Astrocyte (in vitro differentiated cells and primary cell): Measurements from ENCODE around the gene ARL13B. TPM values are rescaled to one million over a fixed set of nuclear protein-coding genes. Genes with fewer than 3 reads are reported as not detected.
"Not testable (repeated sequence)": the region's sequence is repeated elsewhere in the genome, so short reads cannot be mapped to it uniquely, and the experiment has no call there.

Source experiments
- DNase-seq: peaks from one replicate; pipeline ENCODE4 v3.0.0-alpha.2; 2010; ENCODE audit warnings: low read depth
- FAIRE-seq: peaks from 2 replicates; lab custom pipeline; 2011; peaks lifted over from hg19 to GRCh38; lab: Jason Lieb, UNC
- H2AFZ ChIP-seq: 2 replicates; pipeline ENCODE4 v1.6.0; 2012; ENCODE audit warnings: low read depth, low read length, inconsistent platforms
- H3K27ac ChIP-seq: 2 replicates; pipeline ENCODE4 v1.5.1; 2011; ENCODE audit warnings: low read depth, low read length, inconsistent platforms
- H3K27me3 ChIP-seq: 2 replicates; pipeline ENCODE4 v1.6.0; 2011; ENCODE audit warnings: low read length, inconsistent platforms; ENCODE audit not compliant: insufficient read depth
- H3K36me3 ChIP-seq: 2 replicates; pipeline ENCODE4 v1.5.1; 2011; ENCODE audit warnings: low read length, inconsistent platforms; ENCODE audit not compliant: insufficient read depth
- H3K4me1 ChIP-seq: 2 replicates; pipeline ENCODE4 v1.5.1; 2011; ENCODE audit warnings: low read length, inconsistent platforms; ENCODE audit not compliant: insufficient read depth
- H3K4me2 ChIP-seq: 2 replicates; pipeline ENCODE4 v1.6.0; 2012; ENCODE audit warnings: low read length, inconsistent platforms
- H3K4me3 ChIP-seq: 2 replicates; pipeline ENCODE4 v1.5.1; 2011; ENCODE audit warnings: low read depth, mild to moderate bottlenecking, low read length, inconsistent platforms; ENCODE audit not compliant: insufficient read depth
- H3K79me2 ChIP-seq: 2 replicates; pipeline ENCODE4 v1.6.0; 2012; ENCODE audit warnings: mild to moderate bottlenecking, low read length, inconsistent platforms; ENCODE audit not compliant: insufficient read depth
- H3K9ac ChIP-seq: 2 replicates; pipeline ENCODE4 v1.6.0; 2012; ENCODE audit warnings: mild to moderate bottlenecking, low read length, inconsistent platforms
- H3K9me3 ChIP-seq: 2 replicates; pipeline ENCODE4 v1.5.1; 2012; ENCODE audit warnings: low read depth, mild to moderate bottlenecking, low read length, inconsistent platforms; ENCODE audit not compliant: insufficient read depth
- H4K20me1 ChIP-seq: 2 replicates; pipeline ENCODE4 v1.6.0; 2012; ENCODE audit warnings: low read length, inconsistent platforms; ENCODE audit not compliant: insufficient read depth
- H3K27ac Mint-ChIP-seq: one replicate; pipeline ENCODE4 v1.8.0; 2021; ENCODE audit warnings: mild to moderate bottlenecking, mixed read lengths; ENCODE audit not compliant: unreplicated experiment
- H3K27me3 Mint-ChIP-seq: one replicate; pipeline ENCODE4 v1.8.0; 2021; ENCODE audit warnings: low read depth, mixed read lengths; ENCODE audit not compliant: unreplicated experiment
- H3K36me3 Mint-ChIP-seq: one replicate; pipeline ENCODE4 v1.8.0; 2021; ENCODE audit warnings: low read depth, mixed read lengths; ENCODE audit not compliant: unreplicated experiment
- H3K4me1 Mint-ChIP-seq: one replicate; pipeline ENCODE4 v1.8.0; 2021; ENCODE audit warnings: low read depth, mixed read lengths; ENCODE audit not compliant: unreplicated experiment
- H3K4me3 Mint-ChIP-seq: one replicate; pipeline ENCODE4 v1.8.0; 2021; ENCODE audit warnings: mild to moderate bottlenecking, moderate library complexity, mixed read lengths; ENCODE audit not compliant: unreplicated experiment
- H3K9me3 Mint-ChIP-seq: one replicate; pipeline ENCODE4 v1.8.0; 2021; ENCODE audit warnings: mild to moderate bottlenecking, mixed read lengths; ENCODE audit not compliant: unreplicated experiment
- CTCF ChIP-seq: IDR thresholded peaks from 2 replicates; pipeline ENCODE4 v1.5.1; 2011; ENCODE audit warnings: low read depth, mild to moderate bottlenecking, inconsistent platforms, low read length, moderate library complexity; ENCODE audit not compliant: insufficient read depth
- EZH2 ChIP-seq: IDR thresholded peaks from 2 replicates; pipeline ENCODE4 v1.6.1; 2012; ENCODE audit warnings: mild to moderate bottlenecking, low read length, inconsistent platforms; ENCODE audit not compliant: insufficient read depth
- total RNA-seq: library from RNA; stranded (reverse); gene quantifications from 2 replicates; pipeline ENCODE4 v1.2.1, GENCODE V29; 2021

The ARL13B gene
- total RNA-seq, 1 donor from 2014 or later = 9.8 TPM

DNA sequence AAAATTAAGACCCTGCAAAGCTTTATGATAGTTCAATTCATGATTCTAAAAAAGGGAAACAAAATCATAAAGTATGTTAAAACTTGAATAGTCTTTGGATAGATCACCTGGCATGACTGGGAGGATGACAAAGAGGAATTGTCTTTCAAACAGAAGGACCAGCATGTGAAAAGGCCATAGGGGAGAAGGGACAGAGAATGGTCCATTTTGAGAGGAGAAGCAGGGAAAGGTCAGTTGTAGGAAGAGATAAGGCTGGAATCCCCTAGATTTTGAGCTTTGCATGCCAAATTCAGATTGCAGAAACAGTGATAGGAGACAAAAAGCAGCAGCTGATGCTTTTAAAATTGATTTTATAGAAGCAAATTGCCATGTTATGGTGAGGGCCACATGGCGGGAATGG, 18.9 kb upstream of the ARL13B start:
- H3K4me1 Mint-ChIP-seq = no peaks in the 10 kb centered on the region

DNA sequence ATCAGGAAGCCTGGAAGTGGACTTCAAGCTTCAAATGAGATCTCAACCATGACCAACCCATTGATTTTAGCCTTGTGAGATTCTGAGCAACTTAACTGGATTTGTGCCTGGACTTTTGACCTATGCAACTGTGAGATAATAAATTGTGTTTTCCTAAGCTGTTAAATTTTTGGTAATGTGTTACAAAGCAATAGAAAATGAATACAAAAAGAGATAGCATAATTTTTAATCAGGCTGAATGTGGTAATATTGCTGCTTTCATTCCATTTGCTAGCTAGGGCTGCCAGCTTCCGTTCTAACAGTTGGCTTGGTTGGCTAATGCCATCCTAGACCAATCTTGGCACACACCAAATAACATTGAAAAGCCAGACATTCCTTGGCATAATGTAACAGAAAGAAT, 18.5 kb upstream of the ARL13B start:
- no peaks in the 10 kb centered on the region for H3K36me3 ChIP-seq
- H3K4me1 ChIP-seq = no peaks in the 10 kb centered on the region
- H3K27me3 ChIP-seq = no peaks in the 10 kb centered on the region
- H3K4me3 ChIP-seq = no peak overlapping the region
- H4K20me1 ChIP-seq = no peaks in the 10 kb centered on the region
- no peak overlapping the region for H3K4me2 ChIP-seq
- no peaks in the 10 kb centered on the region for H3K4me1 Mint-ChIP-seq
- H2AFZ ChIP-seq = no peak overlapping the region
- H3K9me3 Mint-ChIP-seq = peaks cover 11% of the 10 kb centered on the region
- H3K4me3 Mint-ChIP-seq = no peak overlapping the region
- peaks cover 9% of the 10 kb centered on the region for H3K27me3 Mint-ChIP-seq
- H3K36me3 Mint-ChIP-seq = no peaks in the 10 kb centered on the region
- no peaks in the 10 kb centered on the region for H3K9me3 ChIP-seq
- no peak for DNase-seq
- no peak overlapping the region for H3K27ac ChIP-seq
- no peaks in the 10 kb centered on the region for H3K79me2 ChIP-seq
- FAIRE-seq = no peak
- H3K9ac ChIP-seq = no peak overlapping the region
- H3K27ac Mint-ChIP-seq = no peak overlapping the region
- TF ChIP-seq EZH2 = no peak

More for the DNA sequence above, 18.9 kb upstream of the ARL13B start:
- no peaks in the 10 kb centered on the region for H4K20me1 ChIP-seq
- no peaks in the 10 kb centered on the region for H3K36me3 ChIP-seq
- no peak overlapping the region for H3K9ac ChIP-seq
- no peak for FAIRE-seq
- no peak overlapping the region for H3K4me3 ChIP-seq
- no peak overlapping the region for H3K27ac Mint-ChIP-seq
- H3K27me3 Mint-ChIP-seq = peaks cover 9% of the 10 kb centered on the region
- no peak overlapping the region for H3K27ac ChIP-seq
- no peaks in the 10 kb centered on the region for H3K9me3 ChIP-seq
- H3K27me3 ChIP-seq = no peaks in the 10 kb centered on the region
- TF ChIP-seq EZH2 (no peak), CTCF (no peak)
- no peaks in the 10 kb centered on the region for H3K4me1 ChIP-seq
- H2AFZ ChIP-seq = no peak overlapping the region
- H3K36me3 Mint-ChIP-seq = no peaks in the 10 kb centered on the region
- H3K79me2 ChIP-seq = no peaks in the 10 kb centered on the region
- H3K9me3 Mint-ChIP-seq = peaks cover 14% of the 10 kb centered on the region
- no peak overlapping the region for H3K4me2 ChIP-seq
- DNase-seq = no peak
- no peak overlapping the region for H3K4me3 Mint-ChIP-seq

GRCh38 chr3:93962798-93963197, 17.2 kb upstream of the ARL13B start:
- FAIRE-seq (no peak), DNase-seq (no peak)
- no peak for TF ChIP-seq CTCF
- no peak for TF ChIP-seq EZH2
- H3K9ac ChIP-seq = no peak overlapping the region
- Mint-ChIP-seq H3K9me3 (peaks cover 9% of the 10 kb centered on the region), H3K4me1 (no peaks in the 10 kb centered on the region), H3K4me3 (no peak overlapping the region), H3K27ac (no peak overlapping the region), H3K36me3 (no peaks in the 10 kb centered on the region), H3K27me3 (peaks cover 9% of the 10 kb centered on the region)
- no peaks in the 10 kb centered on the region for H3K4me1 ChIP-seq
- no peak overlapping the region for H3K4me3 ChIP-seq
- no peaks in the 10 kb centered on the region for H3K36me3 ChIP-seq
- no peaks in the 10 kb centered on the region for H3K27me3 ChIP-seq
- no peak overlapping the region for H2AFZ ChIP-seq
- H3K27ac ChIP-seq = no peak overlapping the region
- no peak overlapping the region for H3K4me2 ChIP-seq
- no peaks in the 10 kb centered on the region for H3K9me3 ChIP-seq
- no peaks in the 10 kb centered on the region for H3K79me2 ChIP-seq
- H4K20me1 ChIP-seq = no peaks in the 10 kb centered on the region

DNA sequence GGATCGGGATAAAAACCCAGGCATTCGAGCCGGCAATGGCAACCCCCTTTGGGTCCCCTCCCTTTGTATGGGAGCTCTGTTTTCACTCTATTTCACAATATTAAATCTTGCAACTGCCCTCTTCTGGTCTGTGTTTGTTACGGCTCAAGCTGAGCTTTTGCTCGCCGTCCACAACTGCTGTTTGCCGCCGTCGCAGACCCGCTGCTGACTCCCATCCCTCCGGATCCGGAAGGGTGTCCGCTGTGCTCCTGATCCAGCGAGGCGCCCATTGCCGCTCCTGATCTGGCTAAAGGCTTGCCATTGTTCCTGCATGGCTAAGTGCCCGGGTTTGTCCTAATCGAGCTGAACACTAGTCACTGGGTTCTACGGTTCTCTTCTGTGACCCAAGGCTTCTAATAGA, 14.8 kb upstream of the ARL13B start:
- H4K20me1 ChIP-seq, H3K79me2 ChIP-seq, H3K4me3 Mint-ChIP-seq, H2AFZ ChIP-seq, H3K4me1 ChIP-seq, H3K27ac ChIP-seq, H3K27ac Mint-ChIP-seq, H3K9ac ChIP-seq, H3K4me2 ChIP-seq, H3K36me3 Mint-ChIP-seq, H3K36me3 ChIP-seq, H3K9me3 ChIP-seq, H3K27me3 ChIP-seq, FAIRE-seq, H3K27me3 Mint-ChIP-seq, H3K9me3 Mint-ChIP-seq, H3K4me3 ChIP-seq, DNase-seq: not testable (repeated sequence)
- H3K4me1 Mint-ChIP-seq = peaks cover 15% of the 10 kb centered on the region
